NCI-H460 (cell line): ENCODE measurements around the gene PAQR7. TPM values are rescaled to one million over a fixed set of nuclear protein-coding genes. Genes with fewer than 3 reads are reported as not detected.
"Not testable (repeated sequence)": the region's sequence is repeated elsewhere in the genome, so short reads cannot be mapped to it uniquely, and the experiment has no call there.

Experiments used
- DNase-seq: peaks from one replicate; pipeline ENCODE4 v3.0.0-alpha.2; 2016; ENCODE audit warnings: low read depth; ENCODE audit errors: extremely low read depth
- total RNA-seq: library from RNA; depleted of rRNA; stranded (reverse); fragments of >200 nt; shearing (Covaris generic); gene quantifications from 2 replicates; pipeline ENCODE4 v1.2.3, GENCODE V29; 2014

The PAQR7 gene
- total RNA-seq, 1 experiment from 2014 or later = 4.5 TPM

GRCh38 chr1:25858494-25858893, 17.0 kb downstream of the PAQR7 start:
- DNase-seq = no peak

GRCh38 chr1:25856856-25857255, 18.7 kb downstream of the PAQR7 start:
- DNase-seq = no peak

GRCh38 chr1:25854554-25854953, 21.0 kb downstream of the PAQR7 start:
- DNase-seq = no peak

GRCh38 chr1:25848531-25848930, 27.0 kb downstream of the PAQR7 start:
- DNase-seq = no peak

GRCh38 chr1:25847929-25848328, 27.6 kb downstream of the PAQR7 start:
- DNase-seq = no peak

- no peak for DNase-seq
Observed at GRCh38 chr1:25845664-25846063, 29.8 kb downstream of the PAQR7 start.

- DNase-seq = no peak
Observed at GRCh38 chr1:25844536-25845337, 30.8 kb downstream of the PAQR7 start.

- no peak for DNase-seq
Observed at GRCh38 chr1:25843483-25843882, 32.0 kb downstream of the PAQR7 start.

- DNase-seq = not testable (repeated sequence)
Observed at GRCh38 chr1:25839808-25840207, 35.7 kb downstream of the PAQR7 start.

GRCh38 chr1:25837262-25837875, 38.1 kb downstream of the PAQR7 start:
- no peak for DNase-seq

- no peak for DNase-seq
Observed at GRCh38 chr1:25836695-25837094, 38.8 kb downstream of the PAQR7 start.

- DNase-seq = no peak
Observed at GRCh38 chr1:25834894-25835293, 40.6 kb downstream of the PAQR7 start.

- no peak for DNase-seq
Observed at GRCh38 chr1:25833158-25833557, 42.4 kb downstream of the PAQR7 start.

GRCh38 chr1:25832336-25833037, 43.0 kb downstream of the PAQR7 start:
- DNase-seq = no peak

GRCh38 chr1:25831569-25832196, 43.8 kb downstream of the PAQR7 start:
- no peak for DNase-seq

- no peak for DNase-seq
Observed at GRCh38 chr1:25829046-25829445, 46.5 kb downstream of the PAQR7 start.

GRCh38 chr1:25828491-25828890, 47.0 kb downstream of the PAQR7 start:
- DNase-seq = no peak

GRCh38 chr1:25826571-25826970, 48.9 kb downstream of the PAQR7 start:
- no peak for DNase-seq

GRCh38 chr1:25825605-25826004, 49.9 kb downstream of the PAQR7 start:
- no peak for DNase-seq

GRCh38 chr1:25821630-25822091, 53.8 kb downstream of the PAQR7 start:
- no peak for DNase-seq

GRCh38 chr1:25821112-25821476, 54.4 kb downstream of the PAQR7 start:
- DNase-seq = no peak
